Calu3 (cell line): ENCODE results near the gene CCL13. TPM values are rescaled to one million over a fixed set of nuclear protein-coding genes. Genes with fewer than 3 reads are reported as not detected.

Experiments
- BruUV-seq: library from RNA; stranded (reverse); fragments of 400-500 nt; replicated peaks from 2 replicates; lab custom pipeline; 2021; lab: Mats Ljungman, UMichigan
- CTCF ChIA-PET: fragments of 300-600 bp; sonication (Branson Sonifier 250); formaldehyde crosslinking; loops from one replicate; lab custom pipeline; 2022; ENCODE audit warnings: antibody characterized with exemption; lab: Charles Lee
- DNase-seq: peaks from one replicate; pipeline ENCODE4 v3.0.0; 2022
- H3K27ac Mint-ChIP-seq: one replicate; pipeline ENCODE4 v1.8.0; 2022; ENCODE audit warnings: mixed read lengths; ENCODE audit not compliant: unreplicated experiment
- H3K27me3 Mint-ChIP-seq: one replicate; pipeline ENCODE4 v1.8.0; 2022; ENCODE audit warnings: mixed read lengths; ENCODE audit not compliant: unreplicated experiment
- H3K36me3 Mint-ChIP-seq: one replicate; pipeline ENCODE4 v1.8.0; 2022; ENCODE audit warnings: mild to moderate bottlenecking, moderate library complexity, mixed read lengths; ENCODE audit not compliant: insufficient read depth, unreplicated experiment
- H3K4me1 Mint-ChIP-seq: one replicate; pipeline ENCODE4 v1.8.0; 2022; ENCODE audit warnings: mild to moderate bottlenecking, low read depth, mixed read lengths; ENCODE audit not compliant: unreplicated experiment
- H3K4me3 Mint-ChIP-seq: one replicate; pipeline ENCODE4 v1.8.0; 2022; ENCODE audit warnings: mild to moderate bottlenecking, low read depth, moderate library complexity, mixed read lengths; ENCODE audit not compliant: unreplicated experiment
- H3K9me3 Mint-ChIP-seq: one replicate; pipeline ENCODE4 v1.8.0; 2022; ENCODE audit warnings: low read depth, mixed read lengths; ENCODE audit not compliant: unreplicated experiment
- intact Hi-C: fragments of 100-400 bp; cut with micrococcal nuclease; formaldehyde crosslinking; loops from one replicate; pipeline ENCODE4 v1.10.0; 2022; ENCODE audit not compliant: unreplicated experiment
- total RNA-seq: library from RNA; stranded (reverse); gene quantifications from 2 replicates; pipeline ENCODE4 v1.2.3, GENCODE V29; 2022
- TF ChIP-seq, protein P1 (sequence below): fragments of 200-600 bp; IDR thresholded peaks from one replicate; pipeline ENCODE4 v1.8.0; 2022; ENCODE audit warnings: antibody characterized with exemption; ENCODE audit not compliant: unreplicated experiment

CCL13 gene
- total RNA-seq, 1 experiment from 2014 or later, result not detected

DNA sequence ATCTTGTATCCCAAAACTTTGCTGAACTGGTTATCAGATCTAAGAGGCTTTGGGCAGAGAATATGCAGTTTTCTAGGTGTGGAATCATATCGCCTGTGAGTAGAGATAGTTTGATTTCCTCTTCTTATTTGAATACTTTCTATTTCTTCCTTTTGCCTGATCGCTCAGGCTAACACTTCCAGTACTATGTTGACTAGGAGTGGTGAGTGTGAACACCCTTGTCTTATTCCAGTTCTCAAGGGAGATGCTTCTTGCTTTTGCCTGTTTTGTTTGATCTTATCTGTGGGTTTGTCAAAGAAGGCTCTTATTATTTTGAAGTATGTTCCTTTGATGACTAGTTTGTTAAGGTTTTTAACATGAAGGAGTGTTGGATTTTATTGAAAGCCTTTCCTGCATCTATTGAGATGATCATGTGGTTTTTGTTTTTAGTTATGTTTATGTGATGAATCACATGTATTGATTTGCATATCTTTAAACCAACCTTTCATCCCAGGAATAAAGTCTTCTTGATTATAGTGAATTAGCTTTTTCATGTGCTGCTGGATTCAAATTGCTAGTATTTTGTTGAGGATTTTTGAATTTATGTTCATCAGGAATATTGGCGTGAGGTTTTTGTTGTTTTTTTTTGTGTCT, 17.0 kb upstream of the CCL13 start:
- Mint-ChIP-seq H3K36me3 (no peaks in the 10 kb centered on the region), H3K27ac (no peak overlapping the region), H3K27me3 (peaks cover 38% of the 10 kb centered on the region), H3K4me1 (no peaks in the 10 kb centered on the region), H3K4me3 (no peak overlapping the region), H3K9me3 (no peaks in the 10 kb centered on the region)
- TF ChIP-seq, protein P1, sequence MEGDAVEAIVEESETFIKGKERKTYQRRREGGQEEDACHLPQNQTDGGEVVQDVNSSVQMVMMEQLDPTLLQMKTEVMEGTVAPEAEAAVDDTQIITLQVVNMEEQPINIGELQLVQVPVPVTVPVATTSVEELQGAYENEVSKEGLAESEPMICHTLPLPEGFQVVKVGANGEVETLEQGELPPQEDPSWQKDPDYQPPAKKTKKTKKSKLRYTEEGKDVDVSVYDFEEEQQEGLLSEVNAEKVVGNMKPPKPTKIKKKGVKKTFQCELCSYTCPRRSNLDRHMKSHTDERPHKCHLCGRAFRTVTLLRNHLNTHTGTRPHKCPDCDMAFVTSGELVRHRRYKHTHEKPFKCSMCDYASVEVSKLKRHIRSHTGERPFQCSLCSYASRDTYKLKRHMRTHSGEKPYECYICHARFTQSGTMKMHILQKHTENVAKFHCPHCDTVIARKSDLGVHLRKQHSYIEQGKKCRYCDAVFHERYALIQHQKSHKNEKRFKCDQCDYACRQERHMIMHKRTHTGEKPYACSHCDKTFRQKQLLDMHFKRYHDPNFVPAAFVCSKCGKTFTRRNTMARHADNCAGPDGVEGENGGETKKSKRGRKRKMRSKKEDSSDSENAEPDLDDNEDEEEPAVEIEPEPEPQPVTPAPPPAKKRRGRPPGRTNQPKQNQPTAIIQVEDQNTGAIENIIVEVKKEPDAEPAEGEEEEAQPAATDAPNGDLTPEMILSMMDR, result no peak
- intact Hi-C loops, result no loop called here
- CTCF ChIA-PET, result no interaction called here
- DNase-seq, result no peak
- no TSS peak for BruUV-seq

DNA sequence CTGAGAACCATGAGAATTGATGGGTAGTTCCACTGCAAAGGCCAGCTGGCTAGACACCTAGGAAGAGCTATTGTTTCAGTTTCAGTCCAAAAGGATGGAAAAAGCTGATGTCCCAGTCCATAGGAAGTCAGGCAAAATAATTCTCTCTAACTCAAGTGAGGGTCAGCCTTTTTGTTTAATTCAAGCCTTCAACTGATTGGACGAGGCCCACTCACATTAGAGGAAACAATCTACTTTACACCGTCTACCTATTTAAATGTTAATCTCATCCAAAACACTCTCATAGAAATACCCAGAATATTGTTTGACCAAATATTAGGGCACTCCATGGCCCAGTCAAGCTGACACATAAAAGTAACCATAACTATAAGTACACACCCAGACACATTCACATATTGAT, 14.4 kb upstream of the CCL13 start:
- TF ChIP-seq, protein P1, result no peak
- BruUV-seq, result no TSS peak
- DNase-seq, result no peak
- CTCF ChIA-PET, result no interaction called here
- Mint-ChIP-seq H3K9me3 (no peaks in the 10 kb centered on the region), H3K4me1 (no peaks in the 10 kb centered on the region), H3K36me3 (no peaks in the 10 kb centered on the region), H3K27me3 (peaks cover 47% of the 10 kb centered on the region), H3K27ac (no peak overlapping the region), H3K4me3 (no peak overlapping the region)
- intact Hi-C loops, result no loop called here

DNA sequence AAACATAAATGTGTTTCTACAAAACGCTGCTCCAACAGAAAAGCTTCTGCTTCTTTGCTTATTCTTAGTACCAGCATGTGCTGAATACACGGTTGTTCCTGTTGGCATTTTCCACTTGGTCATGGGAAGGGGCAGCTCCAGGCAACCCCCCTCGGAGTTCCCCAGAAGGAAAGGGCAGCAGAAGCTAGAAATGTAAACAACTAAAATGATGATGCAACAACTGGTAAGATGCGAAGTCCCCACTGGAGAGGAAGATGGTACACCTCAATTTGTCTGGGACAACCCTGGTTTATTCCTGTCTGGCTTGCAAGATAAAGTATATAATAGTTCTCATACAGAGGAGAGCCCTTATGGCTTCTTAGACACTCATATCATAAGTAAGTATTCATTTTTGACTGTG, 9.2 kb upstream of the CCL13 start:
- TF ChIP-seq, protein P1, result no peak
- Mint-ChIP-seq H3K9me3 (no peaks in the 10 kb centered on the region), H3K4me1 (no peaks in the 10 kb centered on the region), H3K27me3 (peaks cover 58% of the 10 kb centered on the region), H3K4me3 (no peak overlapping the region), H3K27ac (no peak overlapping the region), H3K36me3 (no peaks in the 10 kb centered on the region)
- CTCF ChIA-PET, result no interaction called here
- no peak for DNase-seq
- intact Hi-C loops, result no loop called here
- no TSS peak for BruUV-seq

DNA sequence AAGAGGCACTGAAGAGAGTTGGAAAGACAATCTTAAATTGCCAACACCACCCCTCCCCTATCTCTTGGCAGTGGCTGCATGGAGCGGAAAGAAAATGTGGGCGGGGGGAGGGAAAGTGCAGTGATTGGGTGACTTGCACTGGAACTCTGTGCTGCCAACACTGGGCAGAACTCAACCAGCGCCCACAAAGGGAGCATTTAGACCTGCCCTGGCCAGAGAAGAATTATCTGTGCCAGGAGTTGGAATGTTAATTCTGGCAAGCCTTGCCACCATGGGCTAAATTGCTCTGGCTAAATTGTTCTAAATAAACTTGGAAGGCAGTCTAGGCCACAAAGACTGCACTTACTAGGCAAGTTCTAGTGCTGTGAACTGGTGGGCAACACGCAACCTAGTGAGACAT, 6.5 kb upstream of the CCL13 start:
- no peak overlapping the region for H3K4me3 Mint-ChIP-seq
- no TSS peak for BruUV-seq
- H3K27ac Mint-ChIP-seq, result no peak overlapping the region
- H3K36me3 Mint-ChIP-seq, result no peaks in the 10 kb centered on the region
- H3K4me1 Mint-ChIP-seq, result no peaks in the 10 kb centered on the region
- H3K9me3 Mint-ChIP-seq, result no peaks in the 10 kb centered on the region
- peaks cover 80% of the 10 kb centered on the region for H3K27me3 Mint-ChIP-seq
- intact Hi-C loops, result no loop called here
- CTCF ChIA-PET, result interaction anchor here (1.8 kb wide), 1 partner anchor 12 kb away, joined by 4 read pairs; no protein-coding TSS in a partner anchor
- no peak for DNase-seq
- TF ChIP-seq, protein P1, result no peak
